ENCODE results near the gene BABAM2.
"Not testable (repeated sequence)": the region's sequence is repeated elsewhere in the genome, so short reads cannot be mapped to it uniquely, and the experiment has no call there.

BABAM2 gene

DNA sequence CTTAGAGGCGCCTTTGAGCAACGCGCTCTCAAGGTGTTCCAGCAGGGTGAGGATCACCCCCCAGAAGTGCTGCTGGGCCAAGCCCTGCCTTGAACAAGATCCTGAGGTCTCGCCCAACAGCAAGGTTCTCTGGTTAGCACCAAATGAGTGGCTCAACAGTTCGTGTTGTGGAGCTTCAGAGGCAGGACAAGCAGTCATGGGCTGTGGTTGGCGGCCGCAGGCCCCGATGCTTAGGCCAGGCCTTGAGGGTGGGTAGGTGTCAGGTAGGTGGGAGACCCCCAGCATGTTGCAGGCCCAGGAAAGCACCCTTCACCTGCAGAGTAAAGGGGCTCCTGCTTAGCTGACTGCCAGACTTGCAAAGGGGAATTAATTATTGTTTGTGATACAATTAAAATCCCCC, 431.9 kb downstream of the BABAM2 start:
- no peak for DNase-seq

GRCh38 chr2:28322981-28323396, 432.5 kb downstream of the BABAM2 start:
- DNase-seq: no peak

DNA sequence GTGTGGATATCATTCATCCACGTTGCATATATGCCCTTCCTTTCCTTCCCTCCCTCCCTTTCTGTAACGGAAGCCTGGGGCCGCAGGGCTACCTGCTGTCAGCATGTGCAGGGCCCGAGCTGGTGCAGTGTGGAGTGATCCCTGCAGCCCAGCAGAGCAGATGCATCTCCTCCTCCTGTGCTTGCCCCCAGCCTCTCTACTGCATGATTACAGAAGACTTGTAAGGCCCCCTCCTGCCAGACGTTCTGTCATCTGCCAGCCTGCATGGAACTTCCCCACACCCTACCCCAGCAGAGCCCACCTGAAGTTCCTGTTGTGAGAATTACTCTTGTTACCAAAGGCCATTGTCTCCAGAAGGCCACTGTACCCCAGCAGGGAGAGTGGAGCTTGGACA, 434.6 kb downstream of the BABAM2 start:
- DNase-seq: no peak

DNA sequence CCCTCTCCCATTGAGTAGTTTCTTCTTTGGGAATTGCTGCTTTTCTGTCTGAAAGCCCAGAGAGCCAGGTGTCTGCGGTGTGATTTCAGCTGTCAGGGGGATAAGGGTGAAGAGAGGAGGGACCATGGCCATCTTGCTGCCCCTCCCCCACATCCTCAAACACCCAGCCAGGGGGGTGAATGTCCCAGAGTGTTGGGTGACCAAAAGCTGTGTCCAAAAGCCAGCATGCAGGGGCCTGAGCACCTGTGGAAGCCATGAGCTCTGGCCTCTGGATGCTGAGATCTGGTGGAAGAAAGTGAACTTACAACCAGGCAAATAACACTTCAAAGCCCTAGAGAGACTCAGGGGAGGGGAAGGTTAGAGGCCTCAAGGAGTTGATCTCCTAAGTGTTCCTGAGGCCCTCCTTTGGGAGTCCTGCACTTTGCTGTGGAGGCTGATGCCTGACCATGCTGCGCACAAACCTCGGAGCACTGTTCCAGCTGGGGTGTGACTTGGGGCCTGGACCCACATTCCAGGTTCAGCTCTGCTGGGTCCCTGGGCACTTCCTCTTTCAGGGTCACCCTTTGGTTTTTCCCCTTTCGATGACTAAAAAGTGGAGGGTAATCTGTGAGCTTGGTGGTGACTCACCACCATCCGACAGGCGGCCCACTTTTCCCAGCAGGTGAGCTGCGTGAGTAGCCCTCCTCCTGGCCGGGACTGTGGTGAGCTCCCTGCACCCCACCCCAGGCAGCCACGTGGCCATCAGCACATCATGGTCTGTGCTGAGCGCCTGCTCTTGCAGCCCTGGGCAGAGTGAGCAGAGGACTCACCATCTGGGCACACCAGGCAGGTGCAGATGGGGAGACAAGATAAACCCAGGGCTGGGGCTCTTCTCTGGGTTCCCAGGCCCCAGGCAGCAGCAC, 435.3 kb downstream of the BABAM2 start:
- no peak for DNase-seq

GRCh38 chr2:28326469-28326805, 435.9 kb downstream of the BABAM2 start:
- DNase-seq: no peak

GRCh38 chr2:28326881-28327505, 436.5 kb downstream of the BABAM2 start:
- DNase-seq: no peak

DNA sequence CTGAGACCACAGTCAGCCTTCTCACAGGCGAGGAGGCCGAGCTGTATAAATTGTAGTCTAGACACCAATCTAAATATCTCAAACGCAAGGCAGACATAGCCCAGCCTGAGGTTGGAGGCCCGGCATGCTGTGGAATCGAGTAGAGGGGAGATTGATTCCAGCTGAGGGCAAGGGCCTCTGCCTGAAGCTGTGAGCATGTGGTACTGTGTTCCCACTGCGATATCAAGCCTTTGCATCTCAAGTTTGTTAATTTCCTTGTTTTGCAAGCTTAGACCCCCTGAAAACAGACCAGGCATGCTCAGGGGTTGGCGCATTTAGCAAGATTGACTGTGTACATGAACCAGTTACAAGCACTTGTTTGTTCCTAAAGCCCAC, 437.0 kb downstream of the BABAM2 start:
- no peak for DNase-seq

- DNase-seq: no peak
These were observed 437.7 kb downstream of the BABAM2 start for GRCh38 chr2:28327956-28328922.

- DNase-seq: no peak
These were observed 438.7 kb downstream of the BABAM2 start for GRCh38 chr2:28329184-28329583.

DNA sequence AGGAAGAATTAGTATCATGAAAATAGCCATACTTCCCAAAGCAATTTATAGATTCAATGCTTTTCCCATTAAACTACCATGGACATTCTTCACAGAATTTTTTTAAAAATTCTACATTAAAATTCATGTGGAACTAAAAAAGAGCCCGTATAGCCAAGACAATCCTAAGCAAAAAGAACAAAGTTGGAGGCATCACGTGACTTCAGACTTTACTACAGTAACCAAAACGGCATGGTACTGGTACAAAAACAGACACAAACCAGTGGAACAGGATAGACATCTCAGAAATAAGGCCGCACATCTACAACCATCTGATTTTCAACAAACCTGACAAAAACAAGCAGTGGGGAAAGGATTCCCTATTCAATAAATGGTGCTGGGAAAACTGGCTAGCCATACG, 440.2 kb downstream of the BABAM2 start:
- not testable (repeated sequence) for DNase-seq

GRCh38 chr2:28331797-28332196, 441.3 kb downstream of the BABAM2 start:
- DNase-seq: not testable (repeated sequence)

GRCh38 chr2:28332696-28333095, 442.2 kb downstream of the BABAM2 start:
- DNase-seq: no peak

DNA sequence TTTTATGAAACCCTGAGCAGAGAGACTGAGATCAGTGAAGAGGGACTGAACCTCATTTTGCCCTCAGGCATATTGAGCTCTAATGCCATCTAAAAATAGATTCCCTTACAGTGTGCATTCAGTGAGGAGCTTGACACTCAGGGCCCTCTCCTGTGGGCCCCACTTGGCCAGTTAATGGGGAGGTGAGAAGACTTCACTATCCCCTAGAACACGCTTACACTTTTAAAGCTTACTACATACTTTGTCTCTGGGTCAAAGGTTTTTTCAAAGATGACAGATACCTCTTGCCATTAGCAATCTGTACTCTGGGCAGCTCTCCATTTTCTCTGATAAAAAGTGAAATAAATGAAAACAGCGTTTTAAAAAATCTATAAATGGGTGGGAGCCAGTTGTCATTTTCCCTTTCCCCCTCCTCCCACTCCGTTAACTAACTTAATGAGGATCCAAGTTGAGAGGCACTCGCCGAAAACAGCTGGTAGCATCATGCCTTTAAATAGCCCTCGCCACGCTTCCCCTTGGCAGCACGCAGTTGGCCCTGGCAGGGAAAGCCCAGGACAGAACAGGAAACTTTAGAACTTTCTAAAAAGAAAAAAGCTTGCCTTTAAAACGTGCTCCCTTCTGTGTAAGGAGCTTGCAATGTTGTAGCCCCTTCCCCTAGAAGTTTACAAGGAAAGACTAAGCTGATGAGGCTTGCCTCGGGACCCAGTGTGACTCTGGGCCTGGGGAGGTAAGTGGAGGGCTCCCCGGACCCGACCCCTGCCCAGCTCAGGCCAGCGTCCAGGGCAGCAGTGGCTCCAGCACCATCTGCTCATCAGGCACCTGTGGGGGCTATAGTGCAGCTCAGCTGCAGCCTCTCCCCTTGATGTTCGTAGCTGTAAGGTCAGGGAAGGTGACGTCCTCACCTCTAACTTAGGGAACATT, 443.3 kb downstream of the BABAM2 start:
- no peak for DNase-seq

DNA sequence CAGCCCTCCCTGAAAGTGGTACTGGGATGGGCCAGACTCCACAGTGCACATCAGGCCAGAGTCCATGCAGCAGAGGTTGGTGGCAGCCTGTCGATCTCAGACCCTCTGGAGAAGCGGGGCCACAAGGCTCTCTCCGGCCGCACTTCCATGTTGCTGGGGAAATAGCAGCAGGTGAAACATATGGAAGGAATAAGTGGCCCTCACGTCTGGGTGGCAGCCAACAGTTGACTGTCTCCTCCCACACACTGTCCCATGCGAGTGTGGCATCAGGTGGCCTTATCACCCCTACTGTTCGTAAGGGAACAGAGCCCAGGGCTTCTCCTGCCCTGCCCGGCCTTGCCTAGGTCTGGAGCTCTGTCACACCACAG, 444.0 kb downstream of the BABAM2 start:
- no peak for DNase-seq

GRCh38 chr2:28335265-28335664, 444.7 kb downstream of the BABAM2 start:
- DNase-seq: not testable (repeated sequence)

DNA sequence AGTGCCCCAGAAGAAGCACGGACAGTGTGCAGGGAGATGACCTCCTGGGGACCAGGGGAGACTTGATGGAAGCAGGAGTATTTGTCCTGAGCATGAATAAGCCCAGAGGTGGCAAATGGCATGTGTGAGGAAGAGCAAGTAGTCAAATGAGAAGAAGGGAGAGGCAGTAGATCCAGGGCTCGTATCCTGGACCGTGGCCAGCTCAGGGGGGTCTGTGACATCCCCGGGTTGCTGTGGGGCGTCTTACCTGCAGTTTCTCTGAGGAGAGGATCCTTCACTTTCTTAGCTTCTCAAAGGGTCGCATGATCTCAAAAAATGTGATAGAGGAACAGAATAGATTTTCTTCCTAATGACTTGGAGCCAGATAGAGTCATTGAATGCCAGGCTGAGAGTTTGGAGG, 445.1 kb downstream of the BABAM2 start:
- DNase-seq: no peak

DNA sequence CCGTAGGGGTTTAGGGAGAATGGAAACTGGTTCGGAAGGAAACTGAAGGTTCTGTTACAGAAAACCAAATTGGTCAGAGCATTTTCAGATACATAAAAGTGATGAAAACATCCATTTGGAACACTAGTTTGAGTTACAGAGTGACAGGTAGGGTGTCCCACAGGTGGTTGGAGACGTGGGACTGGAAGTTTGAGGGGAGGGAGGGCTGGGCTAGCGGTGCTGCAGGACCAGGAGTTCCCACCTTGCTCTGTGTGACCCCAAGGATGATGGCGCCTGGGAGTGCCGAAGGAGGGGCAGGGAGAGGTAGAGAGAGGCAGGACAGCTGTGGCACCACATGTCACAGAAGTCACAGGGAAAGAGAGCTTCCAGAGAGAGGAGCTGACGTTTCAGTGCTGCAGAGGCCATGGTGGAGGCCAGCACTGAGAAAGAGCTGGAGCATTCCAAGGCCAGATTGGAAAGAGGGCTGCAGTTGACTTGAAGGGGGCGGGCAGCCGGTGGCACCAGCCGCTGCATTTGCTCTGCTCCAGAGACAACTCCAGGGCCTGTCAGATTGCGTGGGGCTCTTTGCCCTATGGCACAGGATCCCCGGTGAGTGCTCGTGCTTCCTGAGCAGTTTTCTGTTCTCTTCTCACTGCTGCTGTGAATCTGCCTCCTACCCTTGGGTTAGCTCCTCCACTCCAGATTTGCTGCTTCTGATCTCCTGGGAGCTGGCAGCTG, 445.9 kb downstream of the BABAM2 start:
- DNase-seq: no peak

DNA sequence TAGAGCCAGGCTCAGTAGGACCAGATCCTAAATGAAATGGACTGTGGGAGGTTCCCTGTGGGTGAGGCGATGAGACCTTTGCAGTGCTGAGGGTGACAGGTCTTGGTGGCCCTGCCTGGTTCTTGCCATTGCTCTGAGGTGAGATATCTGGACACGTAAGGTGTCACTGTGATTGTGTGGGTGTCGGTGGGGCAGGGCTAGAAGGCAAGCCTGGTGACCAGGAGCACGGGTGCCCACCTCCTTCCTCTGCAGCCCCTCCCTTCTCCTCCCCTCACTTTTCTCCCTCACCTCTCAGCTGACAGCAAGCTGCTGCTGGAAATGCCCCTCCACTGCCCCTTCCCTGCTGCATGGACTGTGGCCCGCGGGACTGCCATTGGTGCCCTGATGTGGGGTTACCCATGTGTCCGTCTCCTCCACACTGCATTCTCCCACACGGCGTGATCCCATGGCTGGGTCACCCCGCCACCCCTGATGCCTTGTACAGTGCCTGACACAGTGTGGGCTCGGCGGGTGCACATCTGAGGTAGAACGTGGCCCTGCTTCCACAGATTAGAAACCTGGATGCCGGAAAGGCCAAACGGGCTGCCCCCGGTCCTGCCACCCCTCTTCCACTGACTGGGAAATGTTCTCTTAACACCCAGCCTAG, 446.6 kb downstream of the BABAM2 start:
- no peak for DNase-seq

DNA sequence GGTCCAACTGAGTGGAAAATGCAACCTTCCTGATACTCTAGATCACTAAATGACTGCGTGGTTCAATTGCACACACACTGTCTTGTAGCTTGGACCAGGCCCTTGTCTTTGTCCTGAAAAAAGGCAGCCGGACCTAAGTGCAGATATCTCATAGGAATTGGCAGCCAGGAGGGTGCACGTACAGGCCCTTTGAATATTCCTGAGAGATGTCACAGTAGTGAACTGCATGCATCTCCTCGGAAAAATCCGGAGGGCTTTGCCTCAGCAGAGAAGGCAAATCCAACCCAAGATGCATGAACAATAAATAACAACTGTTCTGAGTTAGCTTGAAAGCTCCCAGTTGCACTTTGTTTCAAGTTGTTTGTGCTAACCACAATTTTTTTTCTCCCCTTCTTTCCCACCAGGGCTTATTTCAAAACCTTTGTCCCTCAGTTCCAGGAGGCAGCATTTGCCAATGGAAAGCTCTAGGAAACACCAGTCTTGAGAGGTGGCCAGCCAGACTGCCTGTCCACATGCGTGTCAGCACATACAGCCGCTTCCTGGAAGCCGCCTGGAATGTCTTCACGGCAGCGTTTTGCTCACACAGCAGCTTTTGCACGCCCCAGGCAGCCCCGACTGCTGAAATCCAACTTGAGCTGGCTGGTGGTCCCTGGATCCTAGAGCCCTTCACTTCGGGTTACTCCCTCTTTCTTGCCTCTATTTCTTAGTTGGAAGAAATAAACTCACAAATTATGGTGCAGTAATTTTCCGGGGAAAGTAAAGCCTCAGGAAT, 447.7 kb downstream of the BABAM2 start:
- no peak for DNase-seq

DNA sequence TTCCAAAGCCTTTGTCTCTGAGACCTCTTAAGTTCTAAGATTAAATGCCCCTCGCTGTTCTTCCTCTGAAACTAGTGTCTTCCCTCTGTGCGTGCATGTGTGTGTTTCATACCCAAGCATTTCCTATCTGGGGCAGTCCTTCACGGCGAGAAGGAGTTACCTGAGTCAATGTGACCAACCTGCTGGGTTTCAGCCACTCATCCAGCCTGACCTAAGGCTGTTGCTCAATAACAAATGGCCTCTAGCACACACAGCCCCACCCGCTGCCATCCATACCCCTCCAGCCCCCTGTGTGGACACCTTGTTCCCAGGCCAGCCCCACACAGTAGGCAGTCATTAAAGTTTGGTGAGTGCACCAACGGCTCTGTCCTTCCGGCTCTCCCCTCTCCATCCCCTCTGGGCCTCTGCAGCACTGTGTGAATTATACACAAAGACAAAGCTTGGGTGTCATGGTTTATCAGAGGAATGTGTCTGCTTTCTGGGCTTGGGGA, 448.3 kb downstream of the BABAM2 start:
- DNase-seq: no peak
